Measurements from ENCODE around the gene CCL20.

- TF ChIP-seq, protein P1, sequence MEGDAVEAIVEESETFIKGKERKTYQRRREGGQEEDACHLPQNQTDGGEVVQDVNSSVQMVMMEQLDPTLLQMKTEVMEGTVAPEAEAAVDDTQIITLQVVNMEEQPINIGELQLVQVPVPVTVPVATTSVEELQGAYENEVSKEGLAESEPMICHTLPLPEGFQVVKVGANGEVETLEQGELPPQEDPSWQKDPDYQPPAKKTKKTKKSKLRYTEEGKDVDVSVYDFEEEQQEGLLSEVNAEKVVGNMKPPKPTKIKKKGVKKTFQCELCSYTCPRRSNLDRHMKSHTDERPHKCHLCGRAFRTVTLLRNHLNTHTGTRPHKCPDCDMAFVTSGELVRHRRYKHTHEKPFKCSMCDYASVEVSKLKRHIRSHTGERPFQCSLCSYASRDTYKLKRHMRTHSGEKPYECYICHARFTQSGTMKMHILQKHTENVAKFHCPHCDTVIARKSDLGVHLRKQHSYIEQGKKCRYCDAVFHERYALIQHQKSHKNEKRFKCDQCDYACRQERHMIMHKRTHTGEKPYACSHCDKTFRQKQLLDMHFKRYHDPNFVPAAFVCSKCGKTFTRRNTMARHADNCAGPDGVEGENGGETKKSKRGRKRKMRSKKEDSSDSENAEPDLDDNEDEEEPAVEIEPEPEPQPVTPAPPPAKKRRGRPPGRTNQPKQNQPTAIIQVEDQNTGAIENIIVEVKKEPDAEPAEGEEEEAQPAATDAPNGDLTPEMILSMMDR (IDR thresholded peaks at IDR 0.05) = no peak
- no peak for TF ChIP-seq POLR2A (IDR thresholded peaks at IDR 0.05)
Observed at GRCh38 chr2:227834916-227835650, 21.4 kb downstream of the CCL20 start.
